Fibroblast of mammary gland (primary cell): ENCODE results near the gene CASZ1.

ENCODE experiments used
- DNase-seq: peaks from one replicate; pipeline ENCODE4 v3.0.0-alpha.2; 2010; ENCODE audit warnings: low read depth
- H3K4me3 ChIP-seq: 2 replicates; pipeline ENCODE4 v1.5.1; 2011; ENCODE audit warnings: low read depth, mild to moderate bottlenecking, low read length, moderate library complexity; ENCODE audit not compliant: control insufficient read depth
- CTCF ChIP-seq: conservative IDR thresholded peaks from 2 replicates; pipeline ENCODE4 v1.5.1; 2011; ENCODE audit warnings: low read depth, low read length, inconsistent platforms; ENCODE audit not compliant: control insufficient read depth, insufficient read depth

Gene CASZ1

GRCh38 chr1:10650556-10651388 is 145.7 kb downstream of the CASZ1 start:
- H3K4me3 ChIP-seq, result no peak overlapping the region
- no peak for TF ChIP-seq CTCF
- DNase-seq, result no peak

GRCh38 chr1:10649517-10650201 is 146.8 kb downstream of the CASZ1 start:
- no peak overlapping the region for H3K4me3 ChIP-seq
- no peak for TF ChIP-seq CTCF
- DNase-seq, result no peak

- DNase-seq, result no peak
- TF ChIP-seq CTCF, result no peak
- H3K4me3 ChIP-seq, result no peak overlapping the region
Measured at GRCh38 chr1:10648689-10649516, 147.5 kb downstream of the CASZ1 start.

GRCh38 chr1:10647414-10648170 is 148.9 kb downstream of the CASZ1 start:
- no peak for TF ChIP-seq CTCF
- H3K4me3 ChIP-seq, result no peak overlapping the region
- DNase-seq, result no peak

GRCh38 chr1:10646347-10646861 is 150.0 kb downstream of the CASZ1 start:
- no peak for TF ChIP-seq CTCF
- no peak overlapping the region for H3K4me3 ChIP-seq
- peak; percentile 65 for DNase-seq
